ENCODE data around the gene TFR2.

TFR2 gene

DNA sequence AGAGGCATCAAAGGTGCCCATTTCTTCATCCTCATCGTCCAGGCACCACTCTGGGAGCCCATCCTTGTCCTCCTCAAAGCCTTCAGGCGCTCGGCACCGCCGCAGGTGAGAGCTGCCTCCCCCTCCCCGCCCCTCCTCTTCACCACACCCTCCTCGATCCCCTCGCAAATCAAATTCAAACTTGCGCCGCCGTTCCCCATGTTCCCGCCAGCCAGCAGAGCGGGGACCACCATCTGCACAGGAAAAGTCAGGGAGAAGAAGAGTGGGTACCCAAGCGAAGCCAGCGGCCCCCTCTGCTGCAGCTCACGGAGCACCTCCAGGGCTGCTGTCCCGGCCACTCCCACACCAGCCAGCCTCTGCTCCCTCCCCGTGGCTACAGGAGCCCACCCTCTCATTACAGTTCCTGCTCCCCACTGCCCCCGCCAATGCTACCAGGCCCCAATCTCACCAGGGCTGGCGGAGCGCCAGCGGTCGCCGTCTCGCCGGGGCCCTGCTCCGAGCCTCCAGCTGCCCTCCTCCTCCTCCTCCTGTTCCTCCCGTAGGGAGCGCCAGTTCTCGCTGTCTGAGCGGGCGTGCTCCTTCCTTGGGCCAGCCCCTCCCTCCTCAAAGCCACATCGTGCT, 45.0 kb upstream of the TFR2 start:
- TF ChIP-seq CTCF (IDR thresholded peaks at IDR 0.05; ENCODE audit: low read depth, low read length, missing control alignments) = no peak
- DNase-seq (ENCODE audit: low read depth) = no peak
- no peak overlapping the region for H3K4me3 ChIP-seq (ENCODE audit: low read depth, low read length)

DNA sequence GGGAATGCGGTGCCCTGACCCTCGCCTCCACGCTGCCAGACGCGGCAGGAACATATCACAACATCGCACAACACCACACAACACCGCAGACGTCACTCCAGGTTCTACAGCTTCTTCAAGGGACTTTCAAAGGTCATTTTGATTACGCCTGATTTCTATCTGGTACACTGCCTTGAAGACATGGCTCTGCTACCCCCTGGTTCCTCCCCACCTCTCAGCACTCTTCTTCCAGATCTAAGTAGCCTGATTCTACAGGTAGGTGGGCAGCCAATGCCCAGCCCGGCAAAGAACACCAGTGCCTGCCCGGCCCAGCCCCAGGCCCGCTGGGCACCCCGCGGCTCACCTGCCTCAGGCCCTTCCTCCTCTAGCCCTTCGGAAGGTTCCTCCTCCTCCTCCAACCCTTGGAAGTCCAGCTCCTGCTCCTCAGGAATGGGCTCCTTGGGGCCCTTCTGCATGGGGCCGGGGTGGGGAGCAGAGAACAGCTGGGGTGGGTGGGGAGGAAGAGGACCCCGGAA, 44.3 kb upstream of the TFR2 start:
- H3K4me3 ChIP-seq (ENCODE audit: low read depth, low read length) = no peak overlapping the region
- TF ChIP-seq CTCF (IDR thresholded peaks at IDR 0.05; ENCODE audit: low read depth, low read length, missing control alignments) = no peak
- DNase-seq (ENCODE audit: low read depth) = no peak

GRCh38 chr7:100685049-100685605, 43.8 kb upstream of the TFR2 start:
- H3K4me3 ChIP-seq (ENCODE audit: low read depth, low read length) = no peak overlapping the region
- no peak for DNase-seq (ENCODE audit: low read depth)
- no peak for TF ChIP-seq CTCF (IDR thresholded peaks at IDR 0.05; ENCODE audit: low read depth, low read length, missing control alignments)

DNA sequence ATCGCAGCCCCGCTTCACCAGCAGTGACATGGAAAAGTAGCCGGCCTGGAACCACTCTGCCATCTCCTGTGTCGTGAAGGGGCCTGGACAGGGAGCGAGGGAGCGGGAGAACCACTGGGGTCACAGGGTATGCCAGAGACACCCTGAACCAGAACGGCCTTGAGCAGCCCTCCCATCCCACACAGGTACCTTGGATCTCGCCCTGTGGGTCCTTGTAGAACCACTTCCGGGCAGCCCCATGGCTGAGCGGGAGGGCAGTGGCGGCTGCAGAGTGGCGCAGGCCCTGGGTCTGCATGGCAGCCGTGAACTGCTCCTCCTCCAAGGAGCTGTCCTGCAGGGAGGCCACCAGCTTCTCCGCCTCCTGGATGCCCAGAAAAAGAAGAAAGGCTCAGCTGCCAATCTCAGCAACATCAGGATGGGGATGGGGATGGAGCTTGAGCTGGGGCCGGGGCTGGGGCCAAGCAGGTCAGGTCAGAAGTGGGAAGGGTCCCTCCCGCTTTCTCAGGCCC, 43.2 kb upstream of the TFR2 start:
- TF ChIP-seq CTCF (IDR thresholded peaks at IDR 0.05; ENCODE audit: low read depth, low read length, missing control alignments) = no peak
- DNase-seq (ENCODE audit: low read depth) = no peak
- H3K4me3 ChIP-seq (ENCODE audit: low read depth, low read length) = no peak overlapping the region

DNA sequence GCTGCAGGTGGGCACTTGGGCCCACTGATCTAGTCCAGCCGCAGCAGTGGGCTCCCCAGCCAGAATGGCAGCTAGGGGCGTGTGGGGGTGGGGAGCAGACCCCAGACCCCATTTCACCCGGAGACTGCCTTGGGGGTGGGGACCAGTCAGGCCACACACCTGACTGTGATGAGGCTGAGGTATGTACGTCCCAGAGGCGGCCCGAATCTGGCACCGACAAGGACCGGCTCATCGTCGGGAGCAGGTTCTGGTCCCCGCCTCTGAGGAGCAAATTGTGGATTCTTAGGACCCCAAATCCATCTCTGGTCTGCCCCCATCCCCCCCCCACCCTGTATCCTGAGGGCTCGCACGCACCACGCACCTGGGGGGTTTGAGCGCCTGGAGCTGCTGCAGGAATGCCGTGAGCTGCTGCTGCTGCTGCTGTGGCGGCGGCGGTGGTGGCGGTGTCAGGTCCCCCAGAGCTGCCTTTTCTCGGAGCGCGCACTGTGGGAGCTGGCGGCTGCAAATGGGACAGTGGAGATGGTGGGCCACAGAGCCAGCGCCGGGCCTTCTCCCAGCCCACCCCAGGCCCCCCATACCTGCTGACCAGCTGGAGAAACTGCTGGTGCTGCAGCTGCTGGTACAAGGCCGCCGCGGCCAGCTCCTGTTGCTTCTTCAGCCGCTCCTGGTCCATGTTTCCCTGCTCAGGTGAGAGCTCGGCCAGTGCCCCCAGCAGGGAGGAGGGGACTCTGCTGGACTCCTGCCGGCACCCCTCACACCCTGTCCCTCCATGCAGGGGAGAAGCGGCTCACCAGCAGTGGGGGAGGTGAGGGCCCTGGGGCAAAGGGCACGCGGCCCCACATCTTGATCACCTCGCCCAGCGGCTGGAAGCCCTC, 42.5 kb upstream of the TFR2 start:
- H3K4me3 ChIP-seq (ENCODE audit: low read depth, low read length) = no peak overlapping the region
- no peak for DNase-seq (ENCODE audit: low read depth)
- no peak for TF ChIP-seq CTCF (IDR thresholded peaks at IDR 0.05; ENCODE audit: low read depth, low read length, missing control alignments)

GRCh38 chr7:100682991-100683658, 41.8 kb upstream of the TFR2 start:
- no peak for DNase-seq (ENCODE audit: low read depth)
- TF ChIP-seq CTCF (IDR thresholded peaks at IDR 0.05; ENCODE audit: low read depth, low read length, missing control alignments) = no peak
- H3K4me3 ChIP-seq (ENCODE audit: low read depth, low read length) = no peak overlapping the region

Measured in GM12864 (cell line).